Esophagus squamous epithelium (tissue), 5 donors: ENCODE results near the gene EIF2A. TPM values are rescaled to one million over a fixed set of nuclear protein-coding genes. Genes with fewer than 3 reads are reported as not detected.

Source experiments
- DNase-seq: peaks from one replicate; lab custom pipeline; 2025; lab: John Stamatoyannopoulos, UW
- H3K27ac ChIP-seq, 4 donors: fragments of 200-600 bp; sonication (generic); one replicate each; pipeline ENCODE4 v1.5.1; 2016 to 2019; ENCODE audit warnings: mild to moderate bottlenecking in 1 of 4
- H3K27me3 ChIP-seq, 4 donors: fragments of 200-600 bp; sonication (generic); 1 replicate in 3 of 4; 2 replicates in 1 of 4; pipeline versions ENCODE4 v1.5.1 to v1.6.0; 2017 to 2021; ENCODE audit warnings: antibody characterized with exemption in 1 of 4
- H3K36me3 ChIP-seq, 3 donors: fragments of 200-600 bp; sonication (generic); one replicate each; pipeline ENCODE4 v1.5.1; 2016 to 2019
- H3K4me1 ChIP-seq, 3 donors: fragments of 200-600 bp; sonication (generic); one replicate each; pipeline ENCODE4 v1.5.1; 2017 to 2019
- H3K4me3 ChIP-seq, 4 donors: fragments of 200-600 bp; sonication (generic); 1 replicate in 3 of 4; 2 replicates in 1 of 4; pipeline ENCODE4 v1.5.1; 2016 to 2019; ENCODE audit warnings: mild to moderate bottlenecking in 2 of 4, moderate library complexity in 1 of 4
- H3K9me3 ChIP-seq, 3 donors: fragments of 200-600 bp; sonication (generic); one replicate each; pipeline ENCODE4 v1.5.1; 2016 to 2019
- CTCF ChIP-seq, 6 experiments: fragments of 450-650 bp in 4 of 6; fragments of 200-600 bp in 2 of 6; sonication (generic) in 2 of 6; IDR thresholded peaks; one replicate each; pipeline ENCODE4 v1.5.1; 2016 to 2019; ENCODE audit warnings: antibody characterized with exemption in 6 of 6, mild to moderate bottlenecking in 4 of 6, moderate library complexity in 4 of 6
- POLR2A ChIP-seq, 4 donors: fragments of 450-650 bp; IDR thresholded peaks; one replicate each; pipeline ENCODE4 v1.6.1; 2017; ENCODE audit warnings: antibody characterized with exemption in 4 of 4, mild to moderate bottlenecking in 4 of 4, moderate library complexity in 3 of 4
- WGBS, 2 donors: methylation state at CpG; one replicate each; pipeline ENCODE4 v1.1.5; 2018; 5-methylcytosine and 5-hydroxymethylcytosine counted together
- intact Hi-C: fragments of 100-400 bp; cut with DNase I; formaldehyde crosslinking; loops from one replicate; pipeline ENCODE4 v1.15.0; 2022
- total RNA-seq, 4 donors: library from RNA; depleted of rRNA; stranded (reverse); fragments of >200 nt; gene quantifications; one replicate each; pipeline ENCODE4 v1.1.0, GENCODE V29; 2016
- donor health status: DM: yes; HTN: yes; CAD: no.

EIF2A gene
- total RNA-seq, 4 donors from 2014 or later = 67.7 to 233 (median 136) TPM

DNA sequence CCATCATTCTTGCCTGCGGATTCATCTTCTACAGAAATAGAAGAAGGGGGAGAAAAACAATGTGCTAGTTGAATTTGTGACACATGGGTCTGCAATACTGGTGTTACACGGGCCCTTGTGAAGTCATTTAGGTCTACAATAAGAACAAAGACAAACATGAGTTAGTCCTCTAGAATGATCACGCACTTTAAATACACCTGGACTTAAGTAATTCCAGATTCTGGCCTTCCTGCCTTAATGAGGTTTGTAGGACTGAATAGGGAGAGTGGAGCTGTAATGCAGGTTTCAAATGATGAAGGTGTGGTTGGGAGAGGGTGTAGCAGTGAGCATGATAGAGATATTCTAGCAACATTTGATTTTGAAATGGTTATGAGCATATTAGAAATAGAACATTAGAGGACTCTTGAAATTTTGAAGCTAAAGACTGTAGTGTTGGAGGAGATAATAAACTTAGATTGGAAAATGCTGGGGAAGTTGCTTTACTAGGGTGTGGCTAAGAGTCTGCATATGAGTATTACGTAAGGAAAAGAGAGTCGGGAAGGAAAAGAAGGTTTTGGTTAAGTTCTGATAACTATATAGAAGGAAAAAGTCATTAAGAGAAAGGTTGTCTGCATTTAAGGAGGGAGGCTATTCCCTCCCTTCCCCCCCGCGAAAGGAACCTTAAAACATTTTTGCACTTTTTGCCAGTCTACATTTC lies 606 bp downstream of the EIF2A start:
- TF ChIP-seq CTCF (IDR thresholded peaks at IDR 0.05) (no peak), POLR2A (IDR thresholded peaks at IDR 0.05) (no peak)
- Histone ChIP-seq H3K36me3 (peaks cover 0 to 35% (median 3%) of the 10 kb centered on the region in 3 donors), H3K4me3 (peak overlapping the region; percentile 67 to 98 (median 86)), H3K4me1 (peaks cover 5 to 42% (median 25%) of the 10 kb centered on the region in 3 donors), H3K27ac (peak overlapping the region; percentile 97 to 100 (median 100)), H3K9me3 (no peaks in the 10 kb centered on the region), H3K27me3 (no peaks in the 10 kb centered on the region)
- 18% methylated on average over 7 of the region's 7 CpGs for WGBS, 2 donors
- intact Hi-C loops = loop anchor here (10.0 kb wide), 1 partner anchor 142 kb away; the partner anchor contains the start of gene TSC22D2
- no peak for DNase-seq

DNA sequence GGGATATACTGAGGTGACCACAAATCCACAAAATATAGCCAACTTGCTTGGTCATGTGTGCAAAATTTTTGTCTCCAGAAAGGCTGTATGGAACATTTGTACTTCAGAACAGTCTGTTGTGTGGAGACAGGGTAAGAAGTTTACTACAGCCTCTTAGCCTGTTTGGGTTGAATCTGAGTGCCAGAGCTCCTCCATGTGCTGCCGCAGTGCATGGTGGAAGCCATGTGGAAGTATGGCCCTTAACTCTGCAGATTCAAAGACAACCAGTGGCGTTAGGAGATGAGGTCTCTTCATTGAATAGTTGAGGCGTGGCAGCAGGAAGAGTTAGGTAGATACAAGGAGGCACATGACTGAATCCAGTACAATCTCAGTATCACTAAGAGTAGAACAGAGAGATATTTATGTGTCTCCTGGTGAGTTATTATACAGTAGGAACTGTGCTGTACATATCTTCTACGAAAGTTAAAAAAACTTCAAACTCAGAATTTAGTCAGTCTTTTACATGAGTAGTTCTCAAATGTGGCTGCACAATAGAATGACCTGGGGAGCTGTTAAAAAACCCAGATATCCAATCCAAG lies 9.4 kb downstream of the EIF2A start:
- H3K27ac ChIP-seq = no peak overlapping the region
- no peak overlapping the region for H3K4me3 ChIP-seq
- H3K4me1 ChIP-seq = peaks cover 0 to 6% (median 0%) of the 10 kb centered on the region in 3 donors
- H3K36me3 ChIP-seq = peaks cover 7 to 75% (median 11%) of the 10 kb centered on the region in 3 donors
- 84 to 91% methylated on average over 4 of the region's 4 CpGs for whole genome bisulfite sequencing, 2 donors
- TF ChIP-seq CTCF (IDR thresholded peaks at IDR 0.05) = no peak
- no peak for TF ChIP-seq POLR2A (IDR thresholded peaks at IDR 0.05)
- H3K9me3 ChIP-seq = no peaks in the 10 kb centered on the region
- no peaks in the 10 kb centered on the region for H3K27me3 ChIP-seq
- intact Hi-C loops = no loop called here
- no peak for DNase-seq

DNA sequence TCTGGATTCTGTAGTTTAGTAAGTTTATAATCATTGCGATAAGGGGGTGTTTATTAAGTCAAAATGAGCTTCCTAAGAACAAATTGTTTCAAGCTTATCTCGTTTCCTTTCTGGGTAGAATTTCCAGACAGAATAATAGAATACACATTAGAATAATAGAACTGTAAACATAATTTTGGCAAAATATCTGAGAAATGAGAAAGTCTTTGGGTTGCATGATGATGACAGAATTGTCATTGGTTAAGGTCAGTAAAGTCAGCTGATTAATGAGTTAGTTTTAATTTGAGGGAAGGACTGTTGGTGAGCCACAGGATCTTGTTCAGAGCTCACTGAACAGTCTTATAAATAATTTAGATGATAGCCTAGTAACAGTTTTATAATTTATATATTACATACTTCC lies 10.2 kb downstream of the EIF2A start:
- H3K36me3 ChIP-seq = peaks cover 7 to 84% (median 11%) of the 10 kb centered on the region in 3 donors
- DNase-seq = no peak
- H3K4me1 ChIP-seq = peaks cover 0 to 6% (median 0%) of the 10 kb centered on the region in 3 donors
- no peak overlapping the region for H3K27ac ChIP-seq
- intact Hi-C loops = no loop called here
- 54 to 70% methylated on average over 2 of the region's 2 CpGs for WGBS, 2 donors
- H3K4me3 ChIP-seq = no peak overlapping the region
- no peaks in the 10 kb centered on the region for H3K27me3 ChIP-seq
- TF ChIP-seq POLR2A (IDR thresholded peaks at IDR 0.05) = no peak
- TF ChIP-seq CTCF (IDR thresholded peaks at IDR 0.05) = no peak
- no peaks in the 10 kb centered on the region for H3K9me3 ChIP-seq

GRCh38 chr3:150557725-150558124 lies 11.1 kb downstream of the EIF2A start:
- Histone ChIP-seq H3K4me1 (peaks cover 0 to 6% (median 0%) of the 10 kb centered on the region in 3 donors), H3K27ac (no peak overlapping the region), H3K36me3 (peaks cover 7 to 84% (median 11%) of the 10 kb centered on the region in 3 donors), H3K4me3 (no peak overlapping the region), H3K9me3 (no peaks in the 10 kb centered on the region), H3K27me3 (no peaks in the 10 kb centered on the region)
- DNase-seq = no peak
- WGBS, 2 donors = 48 to 64% methylated on average over 1 of the region's 1 CpG
- intact Hi-C loops = no loop called here
- TF ChIP-seq POLR2A (IDR thresholded peaks at IDR 0.05) (no peak), CTCF (IDR thresholded peaks at IDR 0.05) (no peak)

DNA sequence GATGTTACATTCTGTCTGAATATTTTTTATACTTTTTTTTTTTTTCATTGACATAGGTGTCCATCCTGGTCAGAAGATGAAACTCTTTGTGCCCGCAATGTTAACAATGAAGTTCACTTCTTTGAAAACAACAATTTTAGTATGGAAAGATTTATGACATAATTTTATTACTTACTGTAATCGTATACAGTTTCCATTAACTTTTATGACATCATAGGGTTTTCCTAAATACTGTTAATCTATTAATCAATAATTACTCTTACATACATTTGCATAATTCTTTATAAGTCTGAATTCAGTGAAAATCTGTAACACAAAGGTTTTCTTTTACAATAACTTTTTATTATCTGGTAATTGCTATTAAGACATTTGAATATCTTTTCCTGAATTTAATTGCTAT lies 17.7 kb downstream of the EIF2A start:
- WGBS, 2 donors = 72 to 94% methylated on average over 2 of the region's 2 CpGs
- no peaks in the 10 kb centered on the region for H3K27me3 ChIP-seq
- DNase-seq = no peak
- intact Hi-C loops = no loop called here
- no peak for TF ChIP-seq CTCF (IDR thresholded peaks at IDR 0.05)
- TF ChIP-seq POLR2A (IDR thresholded peaks at IDR 0.05) = no peak
- H3K4me1 ChIP-seq = no peaks in the 10 kb centered on the region
- peaks cover 0 to 91% (median 24%) of the 10 kb centered on the region in 3 donors for H3K36me3 ChIP-seq
- no peak overlapping the region for H3K27ac ChIP-seq
- no peaks in the 10 kb centered on the region for H3K9me3 ChIP-seq
- H3K4me3 ChIP-seq = no peak overlapping the region
